Mammary epithelial cell (primary cell): ENCODE data around the gene ING5.

ENCODE experiments used
- EZH2 ChIP-seq: IDR thresholded peaks from 2 replicates; pipeline ENCODE4 v1.6.1; 2012; ENCODE audit warnings: low read length, inconsistent platforms, borderline replicate concordance
- TF ChIP-seq, protein P1 (sequence below), 2 donors: IDR thresholded peaks in 1 of 2; conservative IDR thresholded peaks in 1 of 2; 2 replicates each; pipeline ENCODE4 v1.5.1; 2011 to 2012; ENCODE audit warnings: inconsistent platforms in 2 of 2, low read length in 2 of 2, mild to moderate bottlenecking in 2 of 2, control low read depth in 1 of 2, low read depth in 1 of 2; ENCODE audit not compliant: insufficient read depth in 1 of 2; ENCODE audit errors: extremely low read depth in 1 of 2

GRCh38 chr2:241744028-241744754 lies 42.4 kb downstream of the ING5 start:
- TF ChIP-seq, protein P1, sequence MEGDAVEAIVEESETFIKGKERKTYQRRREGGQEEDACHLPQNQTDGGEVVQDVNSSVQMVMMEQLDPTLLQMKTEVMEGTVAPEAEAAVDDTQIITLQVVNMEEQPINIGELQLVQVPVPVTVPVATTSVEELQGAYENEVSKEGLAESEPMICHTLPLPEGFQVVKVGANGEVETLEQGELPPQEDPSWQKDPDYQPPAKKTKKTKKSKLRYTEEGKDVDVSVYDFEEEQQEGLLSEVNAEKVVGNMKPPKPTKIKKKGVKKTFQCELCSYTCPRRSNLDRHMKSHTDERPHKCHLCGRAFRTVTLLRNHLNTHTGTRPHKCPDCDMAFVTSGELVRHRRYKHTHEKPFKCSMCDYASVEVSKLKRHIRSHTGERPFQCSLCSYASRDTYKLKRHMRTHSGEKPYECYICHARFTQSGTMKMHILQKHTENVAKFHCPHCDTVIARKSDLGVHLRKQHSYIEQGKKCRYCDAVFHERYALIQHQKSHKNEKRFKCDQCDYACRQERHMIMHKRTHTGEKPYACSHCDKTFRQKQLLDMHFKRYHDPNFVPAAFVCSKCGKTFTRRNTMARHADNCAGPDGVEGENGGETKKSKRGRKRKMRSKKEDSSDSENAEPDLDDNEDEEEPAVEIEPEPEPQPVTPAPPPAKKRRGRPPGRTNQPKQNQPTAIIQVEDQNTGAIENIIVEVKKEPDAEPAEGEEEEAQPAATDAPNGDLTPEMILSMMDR (conservative IDR thresholded peaks at IDR 0.05 in 1 of 2, IDR thresholded peaks at IDR 0.05 in 1 of 2; ENCODE audit: extremely low read depth in 1 of 2, insufficient read depth in 1 of 2, low read depth in 1 of 2, low read length in 2 of 2): no peak
- TF ChIP-seq EZH2: no peak
